Measurements from ENCODE around the gene SPRED3.

- TF ChIP-seq CTCF (IDR thresholded peaks at IDR 0.05): no peak
- no peak for TF ChIP-seq POLR2A (IDR thresholded peaks at IDR 0.05; ENCODE audit: low read depth)
- no peak for TF ChIP-seq EP300 (IDR thresholded peaks at IDR 0.05)
- TF ChIP-seq POLR2AphosphoS5 (IDR thresholded peaks at IDR 0.05): no peak
Observed at GRCh38 chr19:38422438-38422837, 33.9 kb downstream of the SPRED3 start.

All from esophagus muscularis mucosa (tissue), 4 donors.